GM11168 (cell line): ENCODE results near the gene NPHP4.

Experiments
- in situ Hi-C: fragments of 300-500 bp; cut with MboI; formaldehyde crosslinking; loops from one replicate; pipeline ENCODE4 v1.12.0; 2022; ENCODE audit warnings: low sequenced_read_pairs; ENCODE audit not compliant: unreplicated experiment

NPHP4 gene

DNA sequence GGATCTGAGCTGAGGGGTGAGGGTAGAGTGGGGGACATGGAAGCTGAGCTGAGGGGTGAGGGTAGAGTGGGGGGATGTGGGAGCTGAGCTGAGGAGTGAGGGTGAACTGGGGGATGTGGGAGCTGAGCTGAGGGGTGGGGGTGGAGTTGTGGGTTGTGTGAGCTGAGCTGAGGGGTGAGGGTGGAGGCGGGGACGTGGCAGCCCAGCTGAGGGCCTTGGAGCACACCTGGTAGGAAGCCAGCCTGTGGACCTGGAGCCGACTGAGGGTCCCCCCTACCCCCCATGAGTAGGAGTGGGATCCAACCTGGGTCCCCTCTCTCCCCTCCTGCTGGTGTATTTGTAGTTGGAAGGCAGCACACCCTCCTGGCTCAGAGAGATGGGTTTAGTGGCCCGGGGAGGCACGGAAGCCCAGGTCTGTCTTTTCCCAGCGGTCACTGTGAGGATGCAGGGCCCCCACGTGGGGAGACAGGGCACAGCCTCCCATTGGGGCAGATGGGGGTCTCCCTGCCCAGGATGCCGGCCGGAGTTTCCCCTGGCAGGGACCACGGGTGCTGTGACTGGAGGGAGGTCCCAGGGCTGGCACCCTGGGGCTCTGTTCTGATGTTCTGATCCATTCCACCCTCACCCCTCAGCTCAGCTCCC, 13.2 kb upstream of the NPHP4 start:
- in situ Hi-C loops, result no loop called here

DNA sequence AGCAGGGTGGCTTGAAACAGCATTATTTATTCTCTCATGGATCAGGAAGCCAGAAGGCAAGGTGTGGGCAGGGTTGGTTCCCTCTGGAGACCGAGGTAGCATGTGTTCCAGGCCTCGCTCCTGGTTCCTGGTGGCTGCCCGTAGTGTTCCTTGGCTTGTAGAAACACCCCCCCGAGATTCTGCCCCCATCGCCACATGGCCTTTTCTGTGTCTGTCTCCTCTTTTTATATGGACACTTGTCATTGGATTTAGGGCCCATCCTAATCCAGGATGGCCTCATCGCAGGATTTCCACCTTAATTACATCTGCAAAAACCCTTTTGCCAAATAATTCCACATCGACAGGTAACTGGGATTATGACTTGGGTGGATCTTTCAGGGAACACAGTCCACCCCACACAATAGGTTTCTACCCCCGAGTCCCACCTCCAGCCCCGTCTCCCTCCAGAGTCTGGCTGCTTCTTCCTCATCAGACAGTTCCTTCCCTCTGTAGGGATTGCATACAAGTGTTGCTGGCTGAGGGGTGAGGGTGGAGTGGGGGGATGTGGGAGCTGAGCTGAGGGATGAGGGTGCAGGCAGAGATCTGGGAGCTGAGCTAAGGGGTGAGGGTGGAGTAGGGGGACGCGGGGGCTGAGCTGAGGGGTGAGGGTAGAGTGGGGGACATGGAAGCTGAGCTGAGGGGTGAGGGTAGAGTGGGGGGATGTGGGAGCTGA, 12.3 kb upstream of the NPHP4 start:
- in situ Hi-C loops, result no loop called here

DNA sequence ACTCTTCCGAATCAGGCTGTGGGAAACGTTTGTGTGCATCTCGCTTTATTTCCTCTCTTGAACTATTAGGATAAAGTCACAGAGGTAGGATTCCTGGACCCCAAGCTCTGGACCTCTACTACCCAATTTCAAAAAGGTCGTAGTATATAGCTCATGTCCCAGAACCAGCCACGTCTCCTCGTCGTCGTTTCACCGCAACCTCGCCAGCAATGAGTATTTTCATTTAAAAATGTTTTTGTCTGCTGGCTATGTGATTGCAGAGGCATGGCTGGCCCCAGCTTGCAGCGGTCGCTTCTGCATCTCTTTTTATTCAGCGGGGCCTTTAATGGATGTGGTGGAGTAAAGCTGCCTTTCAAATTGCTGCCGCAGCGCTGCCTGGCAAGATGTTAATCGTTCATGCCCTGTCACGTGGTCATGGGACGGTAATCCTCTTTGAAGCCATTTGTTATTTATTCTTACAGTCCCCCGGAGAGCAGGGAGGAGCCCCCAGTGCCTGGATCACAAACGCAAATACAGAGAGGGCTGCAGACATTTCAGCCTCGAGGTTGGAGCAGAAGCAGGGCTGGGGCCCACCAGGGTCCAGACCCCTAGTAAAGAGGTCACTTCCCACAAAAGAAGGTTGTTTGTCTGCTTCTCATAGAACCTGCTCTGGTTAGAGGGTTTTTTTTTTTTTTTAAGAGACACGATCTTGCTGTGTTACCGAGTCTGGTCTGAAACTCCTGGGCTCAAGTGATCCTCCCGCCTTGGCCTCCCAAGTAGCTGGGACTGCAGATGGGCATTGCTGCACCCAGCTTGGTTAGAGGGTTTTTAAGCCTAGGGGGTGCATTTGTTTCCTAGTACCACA, 11.6 kb upstream of the NPHP4 start:
- in situ Hi-C loops, result no loop called here

DNA sequence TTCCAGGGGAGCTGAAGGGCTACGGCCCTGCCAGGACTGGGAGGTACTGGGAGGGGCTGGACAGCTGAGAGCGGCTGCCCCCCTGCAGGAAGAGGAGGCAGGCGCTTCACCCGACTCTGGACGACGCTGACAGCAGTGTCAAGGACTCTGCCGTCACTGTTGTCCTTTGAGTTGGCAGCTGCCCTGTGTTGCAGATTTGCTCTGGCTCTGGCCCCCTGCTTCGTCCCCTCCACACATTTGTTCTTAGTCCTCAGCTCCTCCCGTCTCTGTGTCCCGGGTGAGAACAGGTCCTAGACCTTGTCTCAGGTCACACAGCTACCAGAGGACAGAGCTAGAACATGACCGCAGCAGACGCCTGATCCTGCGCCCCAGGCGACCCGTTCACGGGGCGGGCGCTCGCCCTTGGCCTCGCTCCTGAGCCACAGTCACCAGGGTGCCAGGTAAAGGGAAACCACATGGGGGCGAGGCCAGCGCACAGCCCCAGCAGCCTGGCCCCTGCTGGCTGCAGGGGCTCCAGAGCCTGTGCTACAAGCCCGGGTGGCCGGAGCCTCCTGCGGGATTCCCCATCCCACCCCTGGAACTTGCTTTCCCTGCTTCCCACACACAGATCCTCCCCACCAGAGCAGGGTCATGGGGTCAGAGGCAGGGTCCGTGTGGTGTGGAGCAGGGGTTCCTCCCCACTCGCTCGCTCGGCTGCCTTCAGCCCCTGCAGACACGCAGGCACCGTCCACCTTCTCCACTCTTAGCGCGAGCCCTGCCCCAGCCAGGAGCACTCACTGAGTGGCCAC, 10.7 kb upstream of the NPHP4 start:
- in situ Hi-C loops, result no loop called here

DNA sequence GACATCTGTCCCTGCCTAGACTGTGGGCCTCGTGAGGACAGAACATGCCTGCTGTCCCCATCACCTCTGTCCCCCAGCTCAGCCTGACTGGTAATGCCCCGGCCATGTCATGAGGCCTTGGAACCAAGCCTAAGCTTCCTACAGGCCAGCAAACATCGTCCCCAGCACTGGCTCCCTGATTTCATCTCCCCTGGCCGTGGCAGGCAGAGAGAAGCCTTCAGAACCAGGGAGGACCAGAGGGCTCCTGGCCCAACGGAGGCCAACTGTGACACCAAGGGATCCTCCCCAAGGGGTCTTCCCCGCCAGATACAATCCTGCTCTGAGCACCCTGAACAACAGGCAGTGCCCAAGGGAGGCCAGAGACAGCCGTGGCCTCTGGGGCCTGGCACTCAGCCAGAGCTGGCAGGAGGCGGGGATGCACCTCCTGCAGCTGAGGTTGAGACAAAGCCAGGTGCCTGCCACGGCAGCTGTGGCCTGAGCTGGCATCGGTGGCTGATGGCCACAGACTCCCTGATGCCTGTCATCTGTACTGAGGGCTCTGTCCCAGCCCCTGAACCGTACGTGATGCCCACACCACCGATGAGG, 9.9 kb upstream of the NPHP4 start:
- in situ Hi-C loops, result no loop called here

GRCh38 chr1:6000444-6001288, 8.4 kb upstream of the NPHP4 start:
- in situ Hi-C loops, result no loop called here

DNA sequence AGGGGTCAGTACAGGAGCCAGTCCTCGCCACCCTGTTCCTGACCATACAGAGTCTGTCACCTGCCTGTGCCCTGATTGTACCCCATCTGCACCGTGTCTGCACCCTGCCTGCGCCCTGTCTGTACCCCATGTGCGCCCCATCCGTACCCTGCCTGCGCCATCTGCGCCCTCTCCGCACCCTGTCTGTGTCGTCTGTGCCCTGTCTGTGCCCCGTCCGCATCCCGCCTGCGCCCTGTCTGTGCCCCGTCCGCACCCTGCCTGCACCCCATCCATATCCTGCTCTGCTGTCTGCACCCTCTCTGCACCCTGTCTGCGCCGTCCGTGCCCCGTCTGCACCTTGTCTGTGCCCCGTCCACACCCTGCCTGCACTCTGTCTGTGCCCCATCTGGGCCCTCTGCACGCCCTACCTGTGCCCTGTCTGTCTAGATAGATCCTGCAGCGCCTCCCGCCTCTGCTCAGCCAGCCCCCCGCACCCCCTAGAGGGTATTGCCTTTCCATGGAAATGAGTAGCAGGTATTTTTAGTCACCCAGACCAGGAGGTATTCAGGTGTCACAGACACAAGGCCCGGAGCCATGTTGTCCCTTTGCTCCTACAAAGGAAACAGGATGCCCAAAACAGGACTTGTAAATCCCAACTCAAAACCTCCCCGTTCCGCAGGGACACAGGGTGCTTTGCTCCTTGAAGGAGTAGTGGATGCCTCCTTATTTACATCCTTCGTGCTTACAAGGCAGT, 7.7 kb upstream of the NPHP4 start:
- in situ Hi-C loops, result no loop called here

DNA sequence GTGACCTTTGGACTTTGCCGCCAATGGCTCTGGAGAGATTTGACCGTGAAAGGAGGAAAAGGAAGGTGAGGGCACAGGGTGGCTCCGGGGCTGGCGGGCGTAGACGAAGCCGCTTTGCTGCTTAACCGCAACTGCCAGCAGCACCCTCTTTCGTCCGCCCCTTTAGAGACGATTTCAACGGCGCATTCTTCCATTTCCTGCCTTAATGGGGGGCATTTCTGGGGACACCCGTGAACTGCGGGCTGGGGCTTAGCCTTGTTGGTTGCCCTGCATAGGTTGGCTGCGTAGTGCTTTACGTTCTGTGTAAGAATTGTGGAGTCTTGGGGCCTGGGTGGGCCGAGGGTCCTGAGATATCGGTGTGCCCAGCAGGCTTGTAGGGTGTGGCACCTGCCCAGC, 6.7 kb upstream of the NPHP4 start:
- in situ Hi-C loops, result no loop called here

- in situ Hi-C loops, result no loop called here
Measured at GRCh38 chr1:5998051-5998905, 6.1 kb upstream of the NPHP4 start.

- in situ Hi-C loops, result no loop called here
Measured at GRCh38 chr1:5997316-5997715, 5.1 kb upstream of the NPHP4 start.

- in situ Hi-C loops, result no loop called here
Measured at GRCh38 chr1:5996641-5997270, 4.5 kb upstream of the NPHP4 start.

- in situ Hi-C loops, result no loop called here
Measured at GRCh38 chr1:5995871-5996630, 3.8 kb upstream of the NPHP4 start.

DNA sequence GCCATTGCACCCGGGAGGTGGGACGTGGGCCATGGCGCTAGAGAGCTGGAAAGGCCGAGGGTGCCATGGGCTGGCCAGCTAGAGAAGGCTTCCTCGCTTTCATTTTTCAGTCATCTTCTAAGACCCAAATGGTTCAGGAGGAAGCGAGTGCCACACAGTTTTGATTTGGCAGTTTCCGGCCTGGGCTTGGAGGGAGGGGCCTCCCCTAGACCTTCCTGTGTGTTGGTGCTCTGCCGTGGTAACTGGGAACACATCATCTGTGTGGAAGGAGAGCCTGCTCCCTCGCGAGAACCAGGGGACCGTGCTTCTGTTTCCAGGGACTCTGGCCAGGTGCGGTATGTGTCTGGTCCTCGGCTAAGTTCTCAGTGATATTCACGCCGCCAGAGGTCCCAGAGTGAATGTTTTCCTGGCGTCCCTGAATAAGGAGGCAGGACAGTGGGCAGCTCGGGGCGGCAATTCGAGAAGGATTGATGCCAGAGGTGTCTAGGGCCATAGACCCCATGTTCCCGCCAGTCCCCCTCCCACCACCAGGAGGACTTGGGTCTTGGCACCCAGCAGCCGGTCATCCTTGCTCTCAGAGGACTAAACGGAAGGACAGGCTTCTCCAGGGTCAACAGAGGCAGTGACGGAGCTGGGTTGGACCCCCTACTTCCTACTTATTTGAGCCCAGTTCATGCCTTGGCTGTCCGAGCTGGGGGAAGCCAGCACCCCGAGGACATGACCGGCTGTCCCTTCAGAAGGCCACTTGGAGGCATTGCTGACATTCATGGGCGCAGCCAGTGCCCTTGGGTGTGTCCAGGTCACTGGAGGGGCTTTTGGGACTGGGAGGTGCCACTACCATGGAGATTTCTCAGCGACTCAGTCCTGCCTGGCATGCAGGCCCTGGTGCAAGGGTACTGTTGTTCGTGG, 2.7 kb upstream of the NPHP4 start:
- in situ Hi-C loops, result no loop called here

DNA sequence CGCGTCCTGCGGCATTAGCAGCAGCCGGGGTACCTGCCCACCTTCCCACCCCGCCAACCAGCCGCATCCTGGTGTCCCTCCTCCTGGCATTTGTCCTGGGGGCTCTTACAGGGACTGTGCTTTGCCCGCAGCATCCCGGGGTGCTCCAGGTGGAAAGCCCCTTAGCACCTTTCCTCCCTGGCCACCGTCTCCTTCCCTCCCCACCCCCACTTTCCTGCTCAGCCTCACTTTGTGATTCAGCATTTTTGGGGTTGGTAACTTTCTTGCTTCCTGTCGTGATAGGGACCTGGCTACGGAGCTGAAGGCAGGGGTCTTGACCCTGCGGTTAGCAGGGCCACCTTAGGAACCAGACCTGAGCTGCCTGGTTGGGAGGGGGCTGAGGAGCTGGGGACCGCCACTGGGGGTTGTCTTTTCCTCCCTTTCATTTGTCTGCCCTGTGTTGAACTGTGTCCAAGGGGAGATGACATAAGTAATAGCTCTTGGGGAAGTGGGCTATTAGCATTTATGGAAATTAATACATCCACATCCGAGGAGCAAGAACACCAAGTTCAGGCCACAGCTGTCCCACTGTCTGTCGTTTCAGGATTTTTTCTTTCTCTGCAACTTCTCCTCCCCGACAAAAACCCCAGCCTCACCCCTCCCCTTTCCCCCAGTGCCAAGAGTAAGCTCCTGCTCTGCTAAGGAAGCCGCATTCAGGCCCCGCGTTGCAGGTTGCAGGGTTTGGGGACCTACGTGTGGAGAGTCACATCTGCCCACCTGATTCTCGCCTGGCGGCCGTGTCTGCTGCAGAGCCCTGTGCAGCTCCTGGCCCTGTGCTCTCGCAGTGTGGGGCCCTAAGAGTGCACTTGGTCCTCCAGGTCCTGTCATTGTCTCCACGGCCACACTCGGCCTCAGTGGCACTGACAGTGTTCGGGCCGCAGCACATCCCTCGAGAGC, 1.6 kb upstream of the NPHP4 start:
- in situ Hi-C loops, result no loop called here
